Tibial nerve (tissue), 4 donors: ENCODE data around the gene EGLN3. TPM values are rescaled to one million over a fixed set of nuclear protein-coding genes. Genes with fewer than 3 reads are reported as not detected.

ENCODE experiments used
- DNase-seq, 2 donors: peaks; one replicate each; pipeline ENCODE4 v3.0.0-alpha.2; 2019; ENCODE audit warnings: low spot score in 2 of 2
- H3K27ac ChIP-seq, 4 donors: fragments of 200-600 bp; sonication (generic) in 3 of 4; one replicate each; pipeline ENCODE4 v1.5.1; 2017 to 2019; ENCODE audit warnings: mild to moderate bottlenecking in 1 of 4
- H3K27me3 ChIP-seq, 2 donors: fragments of 200-600 bp; sonication (generic) in 1 of 2; one replicate each; pipeline versions ENCODE4 v1.5.1 to v1.6.0; 2017 to 2019
- H3K36me3 ChIP-seq, 3 donors: fragments of 200-600 bp; sonication (generic); one replicate each; pipeline ENCODE4 v1.5.1; 2018 to 2019
- H3K4me1 ChIP-seq, 4 donors: fragments of 200-600 bp; sonication (generic) in 3 of 4; one replicate each; pipeline ENCODE4 v1.5.1; 2017 to 2019
- H3K4me3 ChIP-seq, 4 donors: fragments of 200-600 bp; sonication (generic) in 3 of 4; one replicate each; pipeline ENCODE4 v1.5.1; 2017 to 2019; ENCODE audit warnings: mild to moderate bottlenecking in 1 of 4, moderate library complexity in 1 of 4
- H3K9me3 ChIP-seq, 4 donors: fragments of 200-600 bp; sonication (generic) in 3 of 4; one replicate each; pipeline ENCODE4 v1.5.1; 2017 to 2019
- EP300 ChIP-seq, 2 donors: sonication (generic); formaldehyde crosslinking; IDR thresholded peaks; one replicate each; pipeline ENCODE4 v1.6.1; 2017; ENCODE audit warnings: antibody characterized with exemption in 2 of 2, mild to moderate bottlenecking in 1 of 2
- POLR2A ChIP-seq, 2 donors: fragments of 450-650 bp; IDR thresholded peaks; one replicate each; pipeline ENCODE4 v1.6.1; 2017; ENCODE audit warnings: antibody characterized with exemption in 2 of 2, mild to moderate bottlenecking in 2 of 2, moderate library complexity in 2 of 2
- WGBS, 2 donors: methylation state at CpG; one replicate each; pipeline ENCODE4 v1.1.5; 2018; 5-methylcytosine and 5-hydroxymethylcytosine counted together
- total RNA-seq, 4 donors: library from RNA; depleted of rRNA; stranded (reverse); fragments of >200 nt; gene quantifications; one replicate each; pipeline ENCODE4 v1.1.0, GENCODE V29; 2016
- TF ChIP-seq, protein P1 (sequence below), 5 experiments: fragments of 200-600 bp in 3 of 5; fragments of 450-650 bp in 2 of 5; sonication (generic) in 3 of 5; IDR thresholded peaks; one replicate each; pipeline ENCODE4 v1.5.1; 2016 to 2019; ENCODE audit warnings: antibody characterized with exemption in 5 of 5, mild to moderate bottlenecking in 3 of 5, moderate library complexity in 2 of 5

EGLN3 gene
- 1 to 10 TPM; 6.9 to 9.2 (median 7.9) TPM for total RNA-seq

GRCh38 chr14:33950320-33951182 is at the start of gene EGLN3:
EGLN3 (minus strand) TSS chr14:33951074; CDS start chr14:33950752, 322 bp downstream.
- no peaks in the 10 kb centered on the region for H3K9me3 ChIP-seq
- 1 to 6% methylated on average over 41 to 50 of the region's 91 CpGs for WGBS, 2 donors
- peak; percentile 58 to 68 for DNase-seq
- H3K27me3 ChIP-seq: peaks cover 0 to 45% of the 10 kb centered on the region in 2 donors
- peak within 1 kb of the TSS; percentile 45 to 67 (median 58) for H3K4me3 ChIP-seq
- peak; percentile 73 to 81 for TF ChIP-seq POLR2A (IDR thresholded peaks at IDR 0.05)
- TF ChIP-seq, protein P1, sequence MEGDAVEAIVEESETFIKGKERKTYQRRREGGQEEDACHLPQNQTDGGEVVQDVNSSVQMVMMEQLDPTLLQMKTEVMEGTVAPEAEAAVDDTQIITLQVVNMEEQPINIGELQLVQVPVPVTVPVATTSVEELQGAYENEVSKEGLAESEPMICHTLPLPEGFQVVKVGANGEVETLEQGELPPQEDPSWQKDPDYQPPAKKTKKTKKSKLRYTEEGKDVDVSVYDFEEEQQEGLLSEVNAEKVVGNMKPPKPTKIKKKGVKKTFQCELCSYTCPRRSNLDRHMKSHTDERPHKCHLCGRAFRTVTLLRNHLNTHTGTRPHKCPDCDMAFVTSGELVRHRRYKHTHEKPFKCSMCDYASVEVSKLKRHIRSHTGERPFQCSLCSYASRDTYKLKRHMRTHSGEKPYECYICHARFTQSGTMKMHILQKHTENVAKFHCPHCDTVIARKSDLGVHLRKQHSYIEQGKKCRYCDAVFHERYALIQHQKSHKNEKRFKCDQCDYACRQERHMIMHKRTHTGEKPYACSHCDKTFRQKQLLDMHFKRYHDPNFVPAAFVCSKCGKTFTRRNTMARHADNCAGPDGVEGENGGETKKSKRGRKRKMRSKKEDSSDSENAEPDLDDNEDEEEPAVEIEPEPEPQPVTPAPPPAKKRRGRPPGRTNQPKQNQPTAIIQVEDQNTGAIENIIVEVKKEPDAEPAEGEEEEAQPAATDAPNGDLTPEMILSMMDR (IDR thresholded peaks at IDR 0.05): no peak
- peak in 1 of 2 donors; percentile 90 for TF ChIP-seq EP300 (IDR thresholded peaks at IDR 0.05)
- no peaks in the 10 kb centered on the region for H3K36me3 ChIP-seq
- peak within 1 kb of the TSS in 2 of 4 donors; percentile 53 to 74 for H3K27ac ChIP-seq
- H3K4me1 ChIP-seq: peaks cover 0 to 21% (median 2%) of the 10 kb centered on the region in 4 donors

DNA sequence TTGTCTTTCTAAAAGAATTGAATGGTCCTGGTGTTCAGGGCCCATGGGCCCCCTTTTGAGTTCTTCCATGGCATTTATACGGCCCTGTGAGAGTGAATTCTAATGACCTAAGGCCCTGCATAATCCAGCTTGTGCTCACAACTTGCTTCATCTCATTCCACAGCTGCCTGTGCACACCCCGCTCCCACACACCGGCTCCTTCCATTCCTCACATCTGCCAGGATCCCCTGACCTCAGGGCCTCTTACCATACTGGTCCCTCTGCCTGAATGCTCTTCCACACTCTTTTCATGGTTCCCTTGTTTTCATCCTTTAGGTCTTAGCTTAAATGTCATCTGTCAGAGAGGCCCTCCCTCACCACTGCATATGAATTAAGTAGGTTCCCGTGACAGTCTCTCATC is 49.5 kb upstream of the EGLN3 start:
- H3K4me1 ChIP-seq: no peaks in the 10 kb centered on the region
- H3K4me3 ChIP-seq: no peak overlapping the region
- H3K36me3 ChIP-seq: no peaks in the 10 kb centered on the region
- no peaks in the 10 kb centered on the region for H3K27me3 ChIP-seq
- no peaks in the 10 kb centered on the region for H3K9me3 ChIP-seq
- no peak overlapping the region for H3K27ac ChIP-seq
- WGBS, 2 donors: 70 to 75% methylated on average over 4 of the region's 4 CpGs
- TF ChIP-seq POLR2A (IDR thresholded peaks at IDR 0.05) (no peak), EP300 (IDR thresholded peaks at IDR 0.05) (no peak)
- TF ChIP-seq, protein P1 (IDR thresholded peaks at IDR 0.05): no peak
- no peak for DNase-seq

GRCh38 chr14:33999771-34000291 is 49.0 kb upstream of the EGLN3 start:
- Histone ChIP-seq H3K4me3 (no peak overlapping the region), H3K27ac (no peak overlapping the region), H3K9me3 (no peaks in the 10 kb centered on the region), H3K4me1 (no peaks in the 10 kb centered on the region), H3K36me3 (no peaks in the 10 kb centered on the region), H3K27me3 (no peaks in the 10 kb centered on the region)
- DNase-seq: no peak
- TF ChIP-seq, protein P1 (IDR thresholded peaks at IDR 0.05): no peak
- TF ChIP-seq POLR2A (IDR thresholded peaks at IDR 0.05) (no peak), EP300 (IDR thresholded peaks at IDR 0.05) (no peak)
- WGBS, 2 donors: 85 to 90% methylated on average over 3 of the region's 3 CpGs

GRCh38 chr14:33997611-33998010 is 46.7 kb upstream of the EGLN3 start:
- no peak for TF ChIP-seq POLR2A (IDR thresholded peaks at IDR 0.05)
- TF ChIP-seq EP300 (IDR thresholded peaks at IDR 0.05): no peak
- TF ChIP-seq, protein P1 (IDR thresholded peaks at IDR 0.05): no peak

GRCh38 chr14:33996462-33996861 is 45.6 kb upstream of the EGLN3 start:
- H3K36me3 ChIP-seq: no peaks in the 10 kb centered on the region
- H3K27ac ChIP-seq: no peak overlapping the region
- DNase-seq: no peak
- no peak overlapping the region for H3K4me3 ChIP-seq
- no peaks in the 10 kb centered on the region for H3K27me3 ChIP-seq
- TF ChIP-seq POLR2A (IDR thresholded peaks at IDR 0.05): no peak
- TF ChIP-seq, protein P1 (IDR thresholded peaks at IDR 0.05): no peak
- H3K9me3 ChIP-seq: no peaks in the 10 kb centered on the region
- WGBS, 2 donors: 93 to 96% methylated on average over 8 of the region's 8 CpGs
- H3K4me1 ChIP-seq: no peaks in the 10 kb centered on the region

More at GRCh38 chr14:33997611-33998010, 46.7 kb upstream of the EGLN3 start:
- 77 to 86% methylated on average over 2 of the region's 2 CpGs for WGBS, 2 donors
- H3K27ac ChIP-seq: no peak overlapping the region
- H3K4me3 ChIP-seq: no peak overlapping the region
- no peaks in the 10 kb centered on the region for H3K36me3 ChIP-seq
- no peak for DNase-seq
- H3K9me3 ChIP-seq: no peaks in the 10 kb centered on the region
- H3K27me3 ChIP-seq: no peaks in the 10 kb centered on the region
- H3K4me1 ChIP-seq: no peaks in the 10 kb centered on the region
